DND-41 (cell line): ENCODE results near the gene TBC1D2B.
"Not testable (repeated sequence)": the region's sequence is repeated elsewhere in the genome, so short reads cannot be mapped to it uniquely, and the experiment has no call there.

Experiments
- CTCF ChIP-seq: IDR thresholded peaks from 2 replicates; pipeline ENCODE4 v1.5.1; 2012; ENCODE audit warnings: borderline replicate concordance, low read length, moderate library complexity, mild to moderate bottlenecking; ENCODE audit not compliant: poor library complexity, severe bottlenecking; ENCODE audit errors: extremely low read depth
- EZH2 ChIP-seq: IDR thresholded peaks from 3 replicates; pipeline ENCODE4 v1.6.1; 2012; ENCODE audit warnings: borderline replicate concordance, low read depth, mild to moderate bottlenecking, moderate library complexity, low read length, inconsistent platforms; ENCODE audit not compliant: severe bottlenecking

GRCh38 chr15:77976095-77976450, 101.4 kb downstream of the TBC1D2B start:
- TF ChIP-seq EZH2, CTCF: not testable (repeated sequence)
